Esophagus mucosa (tissue), 1 donor: Measurements from ENCODE around the gene STON2. TPM values are rescaled to one million over a fixed set of nuclear protein-coding genes. Genes with fewer than 3 reads are reported as not detected.

Experiments used
- ATAC-seq: fragments of 200-7000 bp; cut with Tn5 transposase; one replicate; pipeline ENCODE4 v1.9.1; 2020
- total RNA-seq: library from RNA; stranded (reverse); gene quantifications from one replicate; pipeline ENCODE4 v1.2.4, GENCODE V29; 2023
- donor health status: DM: yes; HTN: yes; CAD: no.

The STON2 gene
- total RNA-seq, 1 donor from 2014 or later, result 54.0 TPM

DNA sequence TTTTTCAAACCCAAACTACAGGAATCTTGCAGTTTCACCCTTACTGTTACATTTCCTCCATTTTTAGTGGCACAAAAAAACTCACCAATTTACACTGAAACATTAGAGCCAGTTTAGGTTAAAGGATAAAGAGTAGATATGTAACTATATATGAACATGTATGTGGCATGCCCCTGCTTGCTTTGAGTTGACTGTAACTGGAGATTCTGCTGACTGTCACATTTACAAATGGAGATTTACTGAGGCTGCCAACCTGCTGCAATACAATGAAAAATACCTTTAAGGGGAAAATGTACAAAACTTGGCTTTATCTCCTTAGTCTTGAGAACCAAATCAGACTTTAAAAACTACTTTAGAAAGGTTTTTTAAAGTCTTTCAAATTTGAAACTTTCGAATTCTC lies 28.3 kb downstream of the STON2 start:
- peak; percentile 75 for ATAC-seq

DNA sequence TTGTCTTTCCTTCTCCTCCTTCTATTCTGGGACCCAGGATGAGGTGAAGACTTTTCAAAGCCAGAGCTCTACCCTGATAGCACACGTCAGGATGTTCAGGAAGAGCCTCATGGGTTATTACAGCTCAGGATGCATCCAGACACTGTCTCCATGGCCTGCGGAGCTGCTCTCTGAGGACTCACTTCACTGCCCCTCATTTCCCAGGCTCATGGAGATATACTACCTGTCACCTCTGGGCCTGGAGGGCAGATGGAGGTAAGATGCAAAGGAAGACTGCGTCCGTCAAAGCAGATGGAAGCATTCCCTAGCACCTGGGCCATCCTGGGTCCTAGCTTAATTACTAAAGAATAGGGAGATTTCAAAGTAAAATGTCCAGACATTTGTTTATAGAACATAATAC lies 32.6 kb downstream of the STON2 start:
- ATAC-seq, result no peak

DNA sequence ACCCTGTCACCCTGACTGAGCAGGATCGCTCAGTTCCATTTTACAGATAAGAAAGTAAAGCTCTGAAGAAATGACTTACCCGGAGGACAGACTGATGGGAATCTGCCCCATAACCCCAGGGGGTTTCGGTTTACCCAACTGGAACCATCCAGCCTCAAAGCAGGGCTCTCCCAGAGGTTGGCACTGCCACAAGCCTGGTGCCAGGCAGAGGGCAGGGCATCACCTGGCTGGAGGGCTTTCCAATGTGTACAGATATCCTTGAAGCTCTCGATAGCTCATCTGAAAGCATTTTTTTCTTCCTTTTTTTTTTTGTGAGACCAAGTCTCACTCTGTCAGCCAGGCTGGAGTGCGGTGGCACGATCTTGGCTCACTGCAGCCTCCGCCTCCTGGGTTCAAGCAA lies 33.2 kb downstream of the STON2 start:
- no peak for ATAC-seq

DNA sequence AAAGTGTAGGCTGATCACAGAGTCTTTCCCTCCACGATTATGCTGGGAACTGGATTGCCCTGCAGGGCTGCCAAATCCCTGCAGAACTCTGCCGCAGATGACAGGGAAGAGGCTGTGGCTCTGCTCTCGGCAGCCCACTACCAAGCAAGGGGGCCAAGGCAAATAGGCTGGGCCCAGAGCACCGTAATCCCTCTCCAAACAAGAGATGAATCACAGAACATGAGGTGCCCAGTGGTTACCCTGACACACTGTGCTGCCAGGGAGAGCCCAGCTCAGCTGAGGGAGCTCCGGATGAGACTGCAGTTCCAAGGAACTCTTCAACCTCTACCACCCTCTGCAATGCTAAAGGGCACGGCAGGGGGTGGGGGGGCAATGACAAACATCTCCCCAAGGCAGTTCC lies 33.9 kb downstream of the STON2 start:
- ATAC-seq, result peak; percentile 91

DNA sequence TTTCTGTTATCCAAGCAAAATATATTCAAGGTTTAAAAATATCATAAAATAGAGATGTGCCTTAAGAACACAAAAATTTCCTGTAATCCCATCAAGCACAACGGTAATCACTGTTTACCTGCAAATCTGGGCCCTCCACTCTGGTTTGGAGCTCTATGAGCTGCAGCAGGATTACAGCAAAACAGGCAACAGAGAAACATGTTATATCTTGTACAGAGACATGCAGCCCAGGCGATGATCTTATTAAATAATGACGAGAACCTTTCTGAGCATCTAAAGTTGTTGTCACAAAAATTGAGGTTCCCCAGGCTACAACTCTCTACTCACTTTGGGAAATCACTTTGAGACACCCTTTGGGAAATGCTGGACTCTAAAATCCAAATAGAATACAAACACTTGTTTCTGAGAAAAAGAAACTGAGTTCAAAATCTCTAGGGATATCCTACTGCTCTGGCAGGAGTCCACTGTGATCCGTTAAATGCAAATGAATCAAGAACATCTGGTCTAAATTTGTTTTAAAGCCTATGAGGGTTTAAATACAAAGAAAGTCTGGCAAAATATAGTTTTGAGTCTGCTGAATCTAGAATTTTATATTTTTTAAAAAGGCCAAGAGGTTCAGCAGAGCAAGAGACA lies 36.3 kb downstream of the STON2 start:
- peak; percentile 47 for ATAC-seq

DNA sequence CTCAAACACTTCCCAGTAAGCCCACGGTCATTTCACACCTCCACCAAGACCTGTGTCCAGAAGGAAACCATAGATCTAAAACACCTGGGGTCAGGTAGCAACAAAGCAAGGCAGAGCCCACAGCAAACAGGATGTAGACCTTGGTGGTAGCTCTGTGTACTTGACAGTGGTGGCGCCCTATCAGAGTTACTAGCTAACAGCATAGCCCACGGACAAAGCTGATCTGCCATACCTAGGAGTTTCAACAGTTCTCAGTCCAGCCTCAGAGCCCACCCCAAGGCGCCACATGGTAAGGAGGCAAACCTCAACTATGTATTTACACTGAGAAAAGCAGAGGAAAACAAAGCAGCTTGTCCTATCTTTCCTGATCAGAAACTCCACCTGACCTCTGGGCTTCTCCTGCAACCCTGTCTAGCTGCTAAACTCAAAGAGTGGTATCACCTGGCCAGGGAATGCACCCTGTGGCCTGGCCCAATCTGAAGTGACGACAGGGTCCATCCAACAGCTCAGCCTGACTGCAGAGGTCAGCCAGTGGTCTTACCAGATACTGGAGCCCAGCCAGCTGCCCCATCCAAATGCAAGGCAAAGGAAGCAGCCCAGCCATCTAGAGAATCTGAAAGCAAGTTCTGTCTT lies 46.3 kb downstream of the STON2 start:
- no peak for ATAC-seq

DNA sequence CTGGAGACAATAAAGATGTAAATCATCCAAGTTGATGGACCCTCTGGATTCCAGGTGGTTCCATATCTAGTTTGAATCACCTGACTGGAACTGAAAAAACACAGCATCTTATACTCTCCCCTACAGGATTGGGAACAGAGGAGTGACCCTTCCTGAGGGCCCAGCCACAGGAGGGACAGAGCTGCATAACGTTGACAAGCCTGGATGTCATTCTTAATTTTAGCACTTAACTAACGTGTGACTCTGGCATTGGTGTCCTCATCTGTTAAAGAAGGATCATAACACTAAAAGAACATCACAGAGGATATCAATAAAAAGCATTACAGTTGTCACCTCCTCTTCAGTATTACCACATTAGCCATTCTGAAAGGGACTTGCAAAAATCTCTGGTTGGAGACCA lies 47.7 kb downstream of the STON2 start:
- no peak for ATAC-seq

DNA sequence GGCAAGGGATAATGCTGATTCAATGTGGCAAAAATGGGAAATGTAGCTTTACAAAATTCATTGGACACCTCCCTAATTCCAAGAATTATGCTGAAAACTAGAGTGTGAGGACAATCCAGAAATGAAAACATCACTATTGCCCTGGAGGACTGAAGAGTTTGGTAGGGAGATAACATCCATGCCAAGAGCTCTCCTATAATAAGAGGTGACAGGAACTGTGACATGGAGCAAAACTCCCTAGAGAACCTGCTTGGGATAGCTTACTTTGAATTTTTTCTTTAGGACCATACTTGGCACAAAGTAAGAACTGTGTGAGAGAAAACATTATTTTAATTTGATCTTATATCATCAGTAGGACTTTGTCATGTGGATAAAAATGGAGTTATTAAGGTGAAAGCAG lies 48.9 kb downstream of the STON2 start:
- ATAC-seq, result no peak

DNA sequence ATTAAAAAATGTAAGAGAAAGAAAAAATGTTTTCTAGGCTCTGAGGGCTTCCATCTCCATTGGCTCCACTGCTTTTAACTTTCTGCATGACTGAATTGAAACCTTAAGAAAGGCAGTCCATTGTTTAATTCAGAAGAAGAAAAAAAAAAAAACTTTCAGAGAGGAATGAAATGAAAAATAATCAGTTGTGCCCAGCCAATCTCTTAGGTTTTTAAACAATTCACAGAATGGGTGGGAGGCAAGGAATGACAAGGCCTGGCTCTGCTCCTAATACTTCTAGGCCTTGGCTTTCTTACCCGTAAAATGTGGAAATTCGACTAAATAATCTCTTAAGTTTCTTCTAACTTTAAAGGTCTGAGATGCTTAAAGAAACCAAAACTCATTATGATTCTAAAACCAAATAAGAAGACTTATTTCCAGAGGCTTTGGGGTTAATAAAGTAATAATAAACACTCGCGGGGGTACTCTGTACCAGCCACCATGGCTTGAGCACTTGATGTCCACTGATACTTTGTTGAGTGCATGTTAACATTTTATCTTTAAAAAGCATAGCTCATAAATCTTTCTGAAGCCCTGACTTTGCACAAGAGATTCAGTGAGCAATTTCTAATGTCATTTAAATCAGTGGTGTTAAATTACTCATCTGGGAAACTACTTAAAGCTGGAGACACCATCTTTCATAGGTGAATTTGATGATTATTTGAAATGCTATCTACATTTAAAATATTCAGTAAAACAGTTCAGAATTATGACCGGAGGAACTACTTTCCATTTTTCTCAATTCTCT lies 49.6 kb downstream of the STON2 start:
- no peak for ATAC-seq

DNA sequence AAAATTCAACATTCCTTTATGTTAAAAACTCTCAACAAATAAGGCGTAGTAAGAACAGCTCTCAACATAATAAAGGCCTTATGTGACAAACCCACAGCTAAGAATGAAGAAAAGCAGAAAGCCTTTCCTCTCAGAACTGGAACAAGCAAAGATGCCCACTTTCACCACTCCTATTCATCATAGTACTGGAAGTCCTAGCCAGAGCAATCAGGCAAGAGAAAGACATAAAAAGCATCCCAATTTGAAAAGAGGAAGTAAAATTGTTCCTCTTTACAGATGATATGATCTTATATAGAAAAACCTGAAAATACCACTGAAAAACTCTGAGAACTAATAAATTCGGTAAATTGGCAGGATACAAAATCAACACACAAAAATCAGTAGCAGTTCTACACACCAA lies 52.1 kb downstream of the STON2 start:
- ATAC-seq, result no peak

DNA sequence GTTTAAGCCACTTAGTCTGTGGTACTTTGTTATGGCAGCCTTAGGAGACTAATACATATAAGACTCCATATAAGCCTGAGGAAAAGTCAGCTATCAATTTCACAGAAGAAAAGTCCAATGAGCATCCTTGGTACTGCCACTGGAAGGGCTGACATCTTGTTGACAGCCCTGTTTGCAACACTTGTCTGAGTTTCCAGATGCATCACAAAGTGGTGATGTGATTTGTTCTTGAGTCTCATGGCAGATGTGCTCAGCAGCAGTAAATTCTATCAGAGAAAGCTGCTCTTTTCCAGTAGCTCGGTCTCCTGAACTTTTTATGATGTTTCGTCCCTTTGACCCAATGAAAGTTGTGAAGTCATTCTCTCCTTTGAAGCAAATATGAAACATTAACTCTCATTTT lies 54.3 kb downstream of the STON2 start:
- ATAC-seq, result no peak

DNA sequence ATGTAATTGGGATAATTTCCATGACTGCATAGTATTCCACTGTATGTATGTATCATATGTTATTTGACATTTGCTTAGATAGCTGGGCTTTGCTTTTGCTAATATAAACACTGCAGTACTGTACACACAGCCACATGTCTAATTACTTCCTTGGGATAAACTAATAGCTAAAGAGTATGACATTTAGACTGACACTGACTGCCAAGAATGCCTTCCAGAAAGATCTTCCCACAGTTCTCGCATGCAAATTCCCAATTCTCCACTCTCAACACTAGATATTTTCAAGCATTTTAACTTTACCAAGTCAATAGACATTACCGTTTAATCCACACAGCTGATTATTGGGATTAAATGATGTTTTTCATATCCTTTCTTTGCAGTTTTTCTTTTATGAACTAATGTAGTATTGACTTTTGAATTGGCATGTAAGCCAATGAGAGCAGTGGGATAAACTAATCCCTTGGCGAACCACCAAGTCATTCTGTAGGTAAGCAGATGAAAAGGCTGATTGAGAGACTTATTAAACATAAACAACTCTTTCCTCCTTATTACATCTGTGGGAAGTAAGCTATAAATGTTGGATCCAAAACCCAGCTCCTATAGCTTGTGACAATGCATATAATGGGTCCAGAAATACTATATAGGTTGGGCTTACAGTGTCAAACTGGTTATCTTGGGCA lies 55.5 kb downstream of the STON2 start:
- ATAC-seq, result no peak

DNA sequence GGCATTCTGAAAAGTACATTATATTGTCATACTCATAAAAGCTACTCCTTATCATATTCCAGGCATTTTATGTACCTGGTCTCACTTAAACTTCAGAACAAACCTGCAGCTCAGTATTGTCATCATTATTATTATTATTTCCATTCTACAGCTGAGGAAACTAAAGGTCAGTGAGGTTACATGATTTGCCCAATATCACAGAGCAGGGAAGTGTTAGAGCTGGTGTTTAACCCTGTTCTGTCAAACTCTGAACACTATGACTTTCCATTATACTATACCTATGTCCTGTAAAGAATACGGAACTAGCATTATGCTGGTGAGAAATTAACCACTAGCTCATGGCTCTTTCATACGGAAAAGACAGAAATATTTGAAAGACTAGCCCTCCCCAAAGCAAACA lies 56.4 kb downstream of the STON2 start:
- ATAC-seq, result no peak

DNA sequence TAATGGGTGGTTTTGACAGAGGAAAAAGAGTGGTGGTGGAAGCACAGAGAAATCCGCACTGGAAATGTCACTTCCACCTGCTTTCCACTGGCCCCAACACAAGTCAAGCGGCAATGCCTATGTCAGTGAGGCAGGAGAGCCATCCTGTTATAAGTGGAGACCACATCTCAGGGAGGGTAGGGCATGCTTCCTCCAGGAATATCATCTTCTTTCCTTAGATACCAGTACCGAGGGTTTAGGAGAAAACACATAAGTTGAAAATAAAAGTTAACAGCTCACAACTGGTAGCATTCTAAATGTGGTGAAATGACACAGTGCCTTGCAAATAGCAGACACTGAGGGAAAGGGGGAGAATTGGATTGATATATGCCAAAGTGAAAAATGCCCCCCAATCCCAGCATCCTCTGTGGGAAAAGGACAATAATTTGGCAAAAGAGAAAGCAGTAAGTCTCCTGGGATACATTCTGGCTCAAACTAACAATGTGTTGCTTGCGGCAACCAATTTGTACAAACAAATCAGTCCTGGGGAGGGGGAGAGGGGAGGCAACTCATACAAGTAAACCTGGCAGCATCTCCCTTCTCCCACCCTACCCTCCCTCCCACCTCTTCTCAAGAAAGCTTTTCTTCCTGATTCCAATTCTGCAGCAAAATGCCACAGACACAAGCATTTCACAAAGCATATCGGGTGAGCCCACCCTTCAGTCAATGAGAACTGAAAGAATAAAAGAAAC lies 57.1 kb downstream of the STON2 start:
- no peak for ATAC-seq

DNA sequence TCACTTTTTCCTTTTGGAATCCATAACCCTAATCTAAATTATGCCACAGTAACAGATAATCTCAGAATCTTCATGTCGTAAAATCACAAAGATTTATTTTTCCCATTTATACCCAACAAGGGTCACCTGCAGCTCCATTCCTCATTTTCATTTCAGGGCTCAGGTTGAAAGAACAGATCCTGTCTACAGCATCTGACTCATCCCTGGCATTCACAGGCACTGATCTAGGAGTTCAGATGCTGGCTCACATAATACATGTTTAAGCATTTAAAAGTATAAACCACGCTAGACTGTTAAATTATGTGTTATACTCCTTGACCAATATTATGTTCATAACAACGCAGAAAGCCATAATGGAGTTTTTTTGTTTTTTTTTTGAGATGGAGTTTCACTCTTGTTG lies 58.3 kb downstream of the STON2 start:
- ATAC-seq, result no peak

DNA sequence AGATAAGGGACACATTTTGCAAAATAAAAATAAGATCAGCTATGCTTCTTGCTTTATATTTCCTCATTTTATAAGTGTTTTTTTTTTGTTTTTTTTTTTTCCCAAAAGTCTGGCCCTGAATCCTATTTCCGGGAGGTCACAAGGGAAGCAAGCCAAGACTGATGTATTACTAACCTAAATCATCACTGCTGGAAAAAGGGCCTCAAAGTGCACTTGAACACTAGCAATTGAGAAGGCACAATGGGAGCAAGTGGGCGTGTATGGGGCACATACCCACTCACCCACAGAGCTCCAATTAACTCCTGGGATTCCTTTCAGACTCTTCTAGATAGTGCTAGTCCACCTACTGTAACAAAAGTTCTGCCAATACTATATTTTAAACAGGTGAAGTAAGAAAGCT lies 58.8 kb downstream of the STON2 start:
- no peak for ATAC-seq

DNA sequence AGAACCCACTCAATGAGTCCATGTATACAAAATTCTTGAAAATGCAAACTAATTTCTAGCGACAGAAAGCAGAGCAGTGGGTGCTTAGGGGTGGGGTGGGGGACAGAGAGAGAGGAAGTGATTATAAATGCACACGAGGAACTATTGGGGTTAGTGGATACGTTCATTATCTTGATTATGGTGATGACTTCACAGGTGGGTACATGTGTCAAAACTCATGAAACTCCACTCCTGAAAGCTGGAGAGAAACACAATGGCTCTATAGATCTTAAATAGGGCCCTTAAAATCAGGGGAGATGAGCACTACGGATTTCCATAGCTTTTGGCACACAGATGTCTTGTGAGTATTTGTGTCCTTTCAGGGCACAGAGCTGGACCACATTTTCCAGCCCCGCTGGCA lies 59.9 kb downstream of the STON2 start:
- ATAC-seq, result no peak

DNA sequence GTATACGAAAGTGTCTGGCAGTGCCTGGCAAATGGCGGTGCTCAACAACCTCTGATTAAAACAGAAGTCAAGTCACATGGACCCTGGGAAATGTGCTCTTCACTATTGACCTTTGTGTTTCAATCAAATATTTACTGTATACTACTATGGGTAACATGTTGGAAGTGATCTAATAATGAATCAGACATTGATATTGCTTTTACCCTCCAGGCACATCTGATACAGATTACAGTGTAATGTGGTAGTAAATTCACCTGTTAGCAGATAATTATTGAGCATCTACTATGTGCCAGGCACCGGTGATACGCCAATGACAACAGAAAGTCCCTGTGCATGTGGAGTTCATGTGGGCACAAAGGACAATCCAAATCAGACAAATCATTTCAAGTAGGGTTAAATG lies 63.1 kb downstream of the STON2 start:
- no peak for ATAC-seq

DNA sequence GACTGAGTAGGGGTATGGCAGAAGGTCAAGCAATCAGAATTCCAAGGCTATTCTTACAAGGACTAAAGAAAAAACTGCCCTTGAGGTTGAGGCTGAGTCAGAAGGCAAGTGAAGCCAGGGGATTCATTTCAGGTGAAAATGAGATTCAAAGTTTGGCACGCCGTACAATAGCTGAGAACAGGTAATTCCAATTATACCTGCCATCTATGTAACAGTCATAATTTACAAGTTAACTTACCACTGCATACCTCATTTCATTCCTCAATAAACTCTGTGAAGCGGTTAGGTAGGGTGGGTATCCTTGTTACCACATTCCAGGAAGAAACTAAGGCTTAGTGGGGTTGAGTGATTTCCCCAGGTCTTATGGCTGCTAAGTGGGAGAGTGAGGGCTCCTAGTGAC lies 64.1 kb downstream of the STON2 start:
- ATAC-seq, result peak; percentile 58

DNA sequence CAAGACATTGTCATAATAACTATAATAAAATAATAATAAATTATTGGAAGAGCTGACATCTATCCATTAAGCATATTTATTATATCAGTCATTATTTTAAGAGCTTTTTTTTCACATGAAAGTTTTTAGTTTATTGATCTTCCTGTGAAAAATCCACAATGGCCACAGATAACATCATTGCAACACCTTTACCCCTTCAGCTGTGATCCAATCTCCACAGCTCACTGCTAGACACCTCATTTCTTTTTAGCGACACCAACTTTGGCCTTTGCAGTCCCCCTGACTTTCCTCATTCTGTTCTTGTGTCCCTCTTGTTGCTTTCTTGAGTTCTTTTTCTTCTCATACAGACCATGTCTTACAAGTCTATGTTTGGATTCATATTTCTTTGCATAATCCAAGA lies 67.4 kb downstream of the STON2 start:
- no peak for ATAC-seq

DNA sequence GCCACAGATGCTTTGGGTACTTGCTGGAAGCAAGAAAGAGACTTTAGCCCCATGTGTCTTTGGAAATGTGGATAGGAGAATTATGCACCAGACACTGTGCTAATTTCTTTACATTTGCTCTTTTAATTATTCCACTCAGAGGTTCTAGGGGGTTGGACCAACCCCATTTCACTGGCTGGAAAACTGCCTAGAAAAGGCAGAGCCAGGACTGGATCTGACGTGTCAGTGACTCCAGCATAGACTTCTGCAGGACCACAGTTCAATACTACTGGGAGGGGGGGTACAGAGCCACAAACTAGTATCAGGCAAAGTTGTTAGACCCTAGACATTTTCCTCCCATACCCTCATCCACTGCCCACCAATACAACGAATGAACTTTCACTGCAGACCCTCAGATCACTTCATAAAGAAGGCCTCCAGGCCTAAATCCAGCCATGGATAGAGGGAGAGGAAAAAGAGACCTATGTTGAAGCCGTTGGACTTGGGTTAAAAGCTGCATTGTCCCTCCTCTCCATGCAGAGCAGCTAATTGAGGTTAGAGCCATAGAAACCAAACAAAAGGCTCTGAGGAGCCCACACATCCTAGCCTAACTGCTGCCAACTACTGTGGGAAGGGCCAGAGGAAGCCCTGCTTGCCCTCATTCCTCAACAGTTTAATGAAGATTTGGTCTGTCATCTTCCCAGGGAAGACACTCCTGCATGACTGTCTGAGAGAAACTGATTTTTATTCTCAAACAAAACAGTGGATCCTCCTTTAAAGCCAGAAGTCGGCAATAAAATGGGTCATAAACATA lies 68.7 kb downstream of the STON2 start:
- ATAC-seq, result no peak

DNA sequence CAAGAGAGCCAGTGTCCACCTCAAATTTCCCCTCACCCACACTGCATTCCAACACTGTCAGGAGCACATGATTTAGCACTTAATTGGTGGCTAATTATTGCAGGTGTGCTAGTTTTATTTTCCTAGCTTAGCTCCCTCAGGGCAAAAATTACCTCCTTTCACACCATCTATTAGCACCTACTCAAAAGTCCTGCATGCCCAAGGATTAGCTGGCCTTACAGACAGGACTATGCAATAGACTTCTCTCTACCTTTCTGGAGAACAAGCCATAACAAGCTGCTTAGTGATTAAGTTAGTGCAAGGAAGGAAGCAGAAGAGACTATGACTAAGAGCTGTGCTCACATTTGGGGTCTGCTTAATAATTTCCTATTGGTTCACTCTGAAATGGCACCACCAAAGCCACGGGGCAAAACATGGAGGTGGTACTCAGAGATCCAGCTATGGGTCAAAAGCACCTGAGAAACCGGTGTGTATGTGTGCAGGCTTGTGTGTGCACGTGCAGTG lies 69.5 kb downstream of the STON2 start:
- peak; percentile 83 for ATAC-seq
